Hematopoietic multipotent progenitor cell (in vitro differentiated cells): ENCODE results near the gene PEX6. TPM values are rescaled to one million over a fixed set of nuclear protein-coding genes. Genes with fewer than 3 reads are reported as not detected.
"Not testable (repeated sequence)": the region's sequence is repeated elsewhere in the genome, so short reads cannot be mapped to it uniquely, and the experiment has no call there.

Experiments used
- DNase-seq, 3 donors: peaks; one replicate each; pipeline ENCODE4 v3.0.0-alpha.2; 2011 to 2015; ENCODE audit warnings: low read depth in 2 of 3, low spot score in 2 of 3
- total RNA-seq: library from RNA; depleted of rRNA; stranded (reverse); fragments of >200 nt; gene quantifications from one replicate; pipeline ENCODE4 v1.2.3, GENCODE V29; 2012

PEX6 gene
- total RNA-seq, 1 donor = 32.6 TPM

- not testable (repeated sequence) for DNase-seq
Measured at GRCh38 chr6:42998205-42998604, 19.2 kb upstream of the PEX6 start.

- DNase-seq = no peak
Measured at GRCh38 chr6:42996513-42996912, 17.5 kb upstream of the PEX6 start.

- no peak for DNase-seq
Measured at GRCh38 chr6:42993445-42993844, 14.5 kb upstream of the PEX6 start.

GRCh38 chr6:42989923-42990322, 10.9 kb upstream of the PEX6 start:
- no peak for DNase-seq

- DNase-seq = no peak
Measured at GRCh38 chr6:42988486-42989020, 9.6 kb upstream of the PEX6 start.

GRCh38 chr6:42987533-42988451, 8.8 kb upstream of the PEX6 start:
- DNase-seq = no peak

- DNase-seq = peak in 1 of 3 donors; percentile 24
Measured at GRCh38 chr6:42984924-42985475, 6.0 kb upstream of the PEX6 start.

GRCh38 chr6:42984001-42984923, 5.3 kb upstream of the PEX6 start, which contains the start of gene PPP2R5D:
TSS of gene PPP2R5D (plus strand) at chr6:42984570. CDS start at chr6:42984678, 108 bp downstream.
- peak; percentile 84 to 99 (median 98) for DNase-seq

- no peak for DNase-seq
Measured at GRCh38 chr6:42981836-42982235, 2.9 kb upstream of the PEX6 start.

- DNase-seq = peak in 1 of 3 donors; percentile 22
Measured at GRCh38 chr6:42979523-42980177, 669 bp upstream of the PEX6 start.

- no peak for DNase-seq
Measured at GRCh38 chr6:42978487-42978838, 518 bp downstream of the PEX6 start.

- no peak for DNase-seq
Measured at GRCh38 chr6:42974919-42975505, 4.0 kb downstream of the PEX6 start.

- DNase-seq = no peak
Measured at GRCh38 chr6:42973926-42974325, 5.1 kb downstream of the PEX6 start.

- no peak for DNase-seq
Measured at GRCh38 chr6:42971746-42972327, 7.1 kb downstream of the PEX6 start.

GRCh38 chr6:42970871-42971612, 7.9 kb downstream of the PEX6 start:
- DNase-seq = peak in 2 of 3 donors; percentile 56 to 65

- no peak for DNase-seq
Measured at GRCh38 chr6:42969934-42970333, 9.0 kb downstream of the PEX6 start.

- DNase-seq = no peak
Measured at GRCh38 chr6:42969431-42969830, 9.6 kb downstream of the PEX6 start.

GRCh38 chr6:42968783-42969182, 10.2 kb downstream of the PEX6 start:
- no peak for DNase-seq
